ENCODE data around the gene ACOT2. TPM values are rescaled to one million over a fixed set of nuclear protein-coding genes. Genes with fewer than 3 reads are reported as not detected.
"Not testable (repeated sequence)": the region's sequence is repeated elsewhere in the genome, so short reads cannot be mapped to it uniquely, and the experiment has no call there.

The ACOT2 gene
- total RNA-seq, 1 donor from 2014 or later, result 39.4 TPM

- not testable (repeated sequence) for H3K4me1 Mint-ChIP-seq (ENCODE audit: unreplicated experiment); H3K36me3 Mint-ChIP-seq (ENCODE audit: unreplicated experiment); H3K9me3 Mint-ChIP-seq (ENCODE audit: unreplicated experiment); H3K27me3 Mint-ChIP-seq (ENCODE audit: unreplicated experiment); H3K4me3 Mint-ChIP-seq (ENCODE audit: unreplicated experiment); H3K27ac Mint-ChIP-seq (ENCODE audit: unreplicated experiment)
- peak; percentile 56 for TF ChIP-seq CTCF (IDR thresholded peaks at IDR 0.05)
- DNase-seq (ENCODE audit: extremely low spot score, unreplicated experiment), result peak; percentile 84
These were observed 30.0 kb upstream of the ACOT2 start for GRCh38 chr14:73539017-73539416.

DNA sequence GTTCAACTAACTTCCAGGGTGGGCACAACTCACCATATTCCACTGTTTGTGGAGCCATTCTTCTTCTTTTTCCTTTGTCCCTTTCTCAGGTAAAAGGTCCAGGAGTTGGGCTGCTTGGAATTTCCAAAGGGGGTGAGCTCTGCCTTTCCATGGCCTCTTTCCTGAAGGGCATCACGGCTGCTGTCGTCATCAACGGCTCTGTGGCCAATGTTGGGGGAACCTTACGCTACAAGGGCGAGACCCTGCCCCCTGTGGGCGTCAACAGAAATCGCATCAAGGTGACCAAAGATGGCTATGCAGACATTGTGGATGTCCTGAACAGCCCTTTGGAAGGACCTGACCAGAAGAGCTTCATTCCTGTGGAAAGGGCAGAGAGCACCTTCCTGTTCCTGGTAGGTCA is 26.1 kb upstream of the ACOT2 start:
- H3K36me3 Mint-ChIP-seq (ENCODE audit: unreplicated experiment); H3K27ac Mint-ChIP-seq (ENCODE audit: unreplicated experiment); H3K4me1 Mint-ChIP-seq (ENCODE audit: unreplicated experiment); H3K4me3 Mint-ChIP-seq (ENCODE audit: unreplicated experiment); H3K9me3 Mint-ChIP-seq (ENCODE audit: unreplicated experiment); H3K27me3 Mint-ChIP-seq (ENCODE audit: unreplicated experiment); DNase-seq (ENCODE audit: extremely low spot score, unreplicated experiment): not testable (repeated sequence)

DNA sequence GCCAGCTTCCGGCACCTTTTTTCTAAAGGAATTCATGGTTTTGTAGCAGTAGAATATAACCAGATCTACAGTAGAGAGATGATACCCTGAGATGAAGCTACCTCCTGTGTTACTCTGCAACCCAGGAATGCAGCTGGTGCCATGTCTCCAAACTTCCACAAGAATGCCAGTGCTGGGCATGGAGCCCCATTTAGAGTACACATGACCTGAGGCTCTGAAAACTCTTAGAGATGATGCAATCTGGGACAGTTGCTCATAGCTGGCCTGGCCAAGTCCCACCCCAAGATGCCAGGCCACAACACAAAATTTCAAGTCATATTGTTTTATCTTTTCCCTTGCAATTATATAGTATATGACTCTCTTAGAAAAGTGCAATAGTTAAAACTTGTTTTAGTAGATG is 23.7 kb upstream of the ACOT2 start:
- H3K27me3 Mint-ChIP-seq (ENCODE audit: unreplicated experiment); DNase-seq (ENCODE audit: extremely low spot score, unreplicated experiment); H3K9me3 Mint-ChIP-seq (ENCODE audit: unreplicated experiment); H3K4me3 Mint-ChIP-seq (ENCODE audit: unreplicated experiment); H3K27ac Mint-ChIP-seq (ENCODE audit: unreplicated experiment); H3K4me1 Mint-ChIP-seq (ENCODE audit: unreplicated experiment); H3K36me3 Mint-ChIP-seq (ENCODE audit: unreplicated experiment): not testable (repeated sequence)

GRCh38 chr14:73549097-73549496 is 19.9 kb upstream of the ACOT2 start:
- not testable (repeated sequence) for H3K4me3 Mint-ChIP-seq (ENCODE audit: unreplicated experiment); DNase-seq (ENCODE audit: extremely low spot score, unreplicated experiment); H3K4me1 Mint-ChIP-seq (ENCODE audit: unreplicated experiment); H3K27ac Mint-ChIP-seq (ENCODE audit: unreplicated experiment); H3K36me3 Mint-ChIP-seq (ENCODE audit: unreplicated experiment); H3K27me3 Mint-ChIP-seq (ENCODE audit: unreplicated experiment); H3K9me3 Mint-ChIP-seq (ENCODE audit: unreplicated experiment)

DNA sequence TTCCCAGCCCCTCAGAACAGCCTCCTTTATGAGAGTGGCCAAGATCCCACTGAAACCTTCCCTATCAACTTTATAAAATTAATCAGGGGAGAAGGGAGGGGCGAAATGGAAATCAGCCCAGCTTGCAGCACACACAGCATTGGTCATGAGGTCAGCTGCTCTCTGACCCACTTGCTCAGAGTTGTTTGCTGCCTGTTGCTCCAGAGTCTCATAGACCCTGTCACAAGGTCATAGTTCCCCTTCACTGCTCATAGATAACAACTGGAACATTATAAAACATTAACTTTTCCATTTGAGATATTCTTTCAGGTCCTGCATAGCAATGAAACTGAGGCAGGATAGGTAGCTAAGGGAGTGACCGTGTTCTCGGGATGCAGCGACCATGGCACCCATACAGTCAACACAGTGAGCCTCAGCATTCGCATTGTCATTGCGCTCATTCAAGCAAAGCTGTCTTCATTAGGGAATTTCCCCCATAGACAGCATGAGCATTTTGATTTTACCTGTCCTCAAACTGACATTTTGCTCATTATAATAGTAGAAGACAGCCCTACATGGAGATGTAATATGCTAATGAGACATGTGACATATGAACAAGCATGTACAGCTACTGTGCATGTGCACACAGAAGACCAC is 19.0 kb upstream of the ACOT2 start:
- H3K9me3 Mint-ChIP-seq (ENCODE audit: unreplicated experiment); H3K4me1 Mint-ChIP-seq (ENCODE audit: unreplicated experiment); DNase-seq (ENCODE audit: extremely low spot score, unreplicated experiment); H3K4me3 Mint-ChIP-seq (ENCODE audit: unreplicated experiment); H3K27ac Mint-ChIP-seq (ENCODE audit: unreplicated experiment); H3K27me3 Mint-ChIP-seq (ENCODE audit: unreplicated experiment); H3K36me3 Mint-ChIP-seq (ENCODE audit: unreplicated experiment): not testable (repeated sequence)

GRCh38 chr14:73553845-73554244 is 15.2 kb upstream of the ACOT2 start:
- Mint-ChIP-seq H3K4me1 (ENCODE audit: unreplicated experiment) (peaks cover 4% of the 10 kb centered on the region), H3K4me3 (ENCODE audit: unreplicated experiment) (no peak overlapping the region), H3K27me3 (ENCODE audit: unreplicated experiment) (no peaks in the 10 kb centered on the region), H3K9me3 (ENCODE audit: unreplicated experiment) (no peaks in the 10 kb centered on the region), H3K27ac (ENCODE audit: unreplicated experiment) (no peak overlapping the region), H3K36me3 (ENCODE audit: unreplicated experiment) (no peaks in the 10 kb centered on the region)
- no peak for TF ChIP-seq CTCF (IDR thresholded peaks at IDR 0.05)
- no peak for DNase-seq (ENCODE audit: extremely low spot score, unreplicated experiment)

GRCh38 chr14:73557201-73557600 is 11.8 kb upstream of the ACOT2 start:
- H3K4me3 Mint-ChIP-seq (ENCODE audit: unreplicated experiment); H3K9me3 Mint-ChIP-seq (ENCODE audit: unreplicated experiment); H3K36me3 Mint-ChIP-seq (ENCODE audit: unreplicated experiment); DNase-seq (ENCODE audit: extremely low spot score, unreplicated experiment); H3K27me3 Mint-ChIP-seq (ENCODE audit: unreplicated experiment); H3K27ac Mint-ChIP-seq (ENCODE audit: unreplicated experiment): not testable (repeated sequence)
- peaks cover 11% of the 10 kb centered on the region for H3K4me1 Mint-ChIP-seq (ENCODE audit: unreplicated experiment)

GRCh38 chr14:73558238-73558637 is 10.8 kb upstream of the ACOT2 start:
- not testable (repeated sequence) for H3K27me3 Mint-ChIP-seq (ENCODE audit: unreplicated experiment); H3K4me3 Mint-ChIP-seq (ENCODE audit: unreplicated experiment); H3K36me3 Mint-ChIP-seq (ENCODE audit: unreplicated experiment); H3K9me3 Mint-ChIP-seq (ENCODE audit: unreplicated experiment); DNase-seq (ENCODE audit: extremely low spot score, unreplicated experiment)
- peak overlapping the region; percentile 54 for H3K27ac Mint-ChIP-seq (ENCODE audit: unreplicated experiment)
- H3K4me1 Mint-ChIP-seq (ENCODE audit: unreplicated experiment), result peaks cover 11% of the 10 kb centered on the region

- not testable (repeated sequence) for DNase-seq (ENCODE audit: extremely low spot score, unreplicated experiment); H3K9me3 Mint-ChIP-seq (ENCODE audit: unreplicated experiment); H3K4me3 Mint-ChIP-seq (ENCODE audit: unreplicated experiment); H3K36me3 Mint-ChIP-seq (ENCODE audit: unreplicated experiment); H3K27me3 Mint-ChIP-seq (ENCODE audit: unreplicated experiment); H3K27ac Mint-ChIP-seq (ENCODE audit: unreplicated experiment)
- peaks cover 14% of the 10 kb centered on the region for H3K4me1 Mint-ChIP-seq (ENCODE audit: unreplicated experiment)
These were observed 6.8 kb upstream of the ACOT2 start for GRCh38 chr14:73562256-73562655.

- not testable (repeated sequence) for H3K27ac Mint-ChIP-seq (ENCODE audit: unreplicated experiment); H3K9me3 Mint-ChIP-seq (ENCODE audit: unreplicated experiment); H3K27me3 Mint-ChIP-seq (ENCODE audit: unreplicated experiment); DNase-seq (ENCODE audit: extremely low spot score, unreplicated experiment); H3K36me3 Mint-ChIP-seq (ENCODE audit: unreplicated experiment); H3K4me3 Mint-ChIP-seq (ENCODE audit: unreplicated experiment)
- peaks cover 19% of the 10 kb centered on the region for H3K4me1 Mint-ChIP-seq (ENCODE audit: unreplicated experiment)
These were observed 6.3 kb upstream of the ACOT2 start for GRCh38 chr14:73562696-73563095.

- H3K4me1 Mint-ChIP-seq (ENCODE audit: unreplicated experiment), result peaks cover 33% of the 10 kb centered on the region
- not testable (repeated sequence) for H3K9me3 Mint-ChIP-seq (ENCODE audit: unreplicated experiment); DNase-seq (ENCODE audit: extremely low spot score, unreplicated experiment); H3K36me3 Mint-ChIP-seq (ENCODE audit: unreplicated experiment); H3K4me3 Mint-ChIP-seq (ENCODE audit: unreplicated experiment); H3K27me3 Mint-ChIP-seq (ENCODE audit: unreplicated experiment); H3K27ac Mint-ChIP-seq (ENCODE audit: unreplicated experiment)
These were observed 2.6 kb upstream of the ACOT2 start for GRCh38 chr14:73566431-73566830.
